Measurements from ENCODE around the gene DOCK7.
A peak's percentile ranks its signal among the peaks of the same experiment; 100 is the strongest.
"Not testable (repeated sequence)": the region's sequence is repeated elsewhere in the genome, so short reads cannot be mapped to it uniquely, and the experiment has no call there.

The DOCK7 gene

GRCh38 chr1:62720946-62721554 lies 32.9 kb upstream of the DOCK7 start:
- peak overlapping the region; percentile 36 for H3K4me2 ChIP-seq (ENCODE audit: low read depth, low read length, poor library complexity, severe bottlenecking)
- no peaks in the 10 kb centered on the region for H4K20me1 ChIP-seq (ENCODE audit: insufficient read depth, low read length, poor library complexity, severe bottlenecking)
- peaks cover 14% of the 10 kb centered on the region for H3K27me3 ChIP-seq (ENCODE audit: insufficient read depth, low read length, poor library complexity, severe bottlenecking)
- H3K4me1 ChIP-seq (ENCODE audit: insufficient read depth, low read length, poor library complexity, severe bottlenecking), result peaks cover 19% of the 10 kb centered on the region
- no peaks in the 10 kb centered on the region for H3F3A ChIP-seq (ENCODE audit: low read depth)
- no peaks in the 10 kb centered on the region for H3K9me2 ChIP-seq (replicated peaks; ENCODE audit: low read depth, low read length)
- H3K79me2 ChIP-seq (ENCODE audit: insufficient read depth, low read length), result no peaks in the 10 kb centered on the region
- H3K4me3 ChIP-seq (ENCODE audit: low read length, poor library complexity, severe bottlenecking), result no peak overlapping the region
- H3K9ac ChIP-seq (ENCODE audit: low read depth, low read length, poor library complexity, severe bottlenecking), result no peak overlapping the region
- H2AFZ ChIP-seq (ENCODE audit: low read length), result no peak overlapping the region
- H3K9me3 ChIP-seq (ENCODE audit: insufficient read depth, low read depth, low read length), result no peaks in the 10 kb centered on the region
- TF ChIP-seq EZH2phosphoT487 (IDR thresholded peaks at IDR 0.05; ENCODE audit: borderline replicate concordance) (0 out of 2 replicates have a peak, but pooled peaks have one; percentile 7), CTCF (conservative IDR thresholded peaks at IDR 0.05; ENCODE audit: low read length) (no peak)
- H3K36me3 ChIP-seq (ENCODE audit: insufficient read depth, low read length), result no peaks in the 10 kb centered on the region

GRCh38 chr1:62718400-62718799 lies 30.2 kb upstream of the DOCK7 start:
- peaks cover 14% of the 10 kb centered on the region for H3K4me1 ChIP-seq (ENCODE audit: insufficient read depth, low read length, poor library complexity, severe bottlenecking)
- not testable (repeated sequence) for H3F3A ChIP-seq (ENCODE audit: low read depth)

GRCh38 chr1:62717483-62717882 lies 29.3 kb upstream of the DOCK7 start:
- Histone ChIP-seq H4K20me1 (ENCODE audit: insufficient read depth, low read length, poor library complexity, severe bottlenecking) (no peaks in the 10 kb centered on the region), H3K4me2 (ENCODE audit: low read depth, low read length, poor library complexity, severe bottlenecking) (no peak overlapping the region), H2AFZ (ENCODE audit: low read length) (no peak overlapping the region), H3K9me3 (ENCODE audit: insufficient read depth, low read depth, low read length) (no peaks in the 10 kb centered on the region), H3K4me3 (ENCODE audit: low read length, poor library complexity, severe bottlenecking) (no peak overlapping the region), H3K4me1 (ENCODE audit: insufficient read depth, low read length, poor library complexity, severe bottlenecking) (peaks cover 14% of the 10 kb centered on the region), H3K9ac (ENCODE audit: low read depth, low read length, poor library complexity, severe bottlenecking) (no peak overlapping the region), H3K27me3 (ENCODE audit: insufficient read depth, low read length, poor library complexity, severe bottlenecking) (no peaks in the 10 kb centered on the region), H3K36me3 (ENCODE audit: insufficient read depth, low read length) (no peaks in the 10 kb centered on the region), H3K79me2 (ENCODE audit: insufficient read depth, low read length) (no peaks in the 10 kb centered on the region), H3K9me2 (replicated peaks; ENCODE audit: low read depth, low read length) (no peaks in the 10 kb centered on the region), H3F3A (ENCODE audit: low read depth) (no peaks in the 10 kb centered on the region)
- TF ChIP-seq CTCF (conservative IDR thresholded peaks at IDR 0.05; ENCODE audit: low read length) (no peak), EZH2phosphoT487 (IDR thresholded peaks at IDR 0.05; ENCODE audit: borderline replicate concordance) (no peak)

More at GRCh38 chr1:62718400-62718799, 30.2 kb upstream of the DOCK7 start:
- H3K9ac ChIP-seq (ENCODE audit: low read depth, low read length, poor library complexity, severe bottlenecking); H3K9me3 ChIP-seq (ENCODE audit: insufficient read depth, low read depth, low read length); H3K79me2 ChIP-seq (ENCODE audit: insufficient read depth, low read length); H3K27me3 ChIP-seq (ENCODE audit: insufficient read depth, low read length, poor library complexity, severe bottlenecking); H3K4me3 ChIP-seq (ENCODE audit: low read length, poor library complexity, severe bottlenecking); H2AFZ ChIP-seq (ENCODE audit: low read length); H3K36me3 ChIP-seq (ENCODE audit: insufficient read depth, low read length); H4K20me1 ChIP-seq (ENCODE audit: insufficient read depth, low read length, poor library complexity, severe bottlenecking); H3K4me2 ChIP-seq (ENCODE audit: low read depth, low read length, poor library complexity, severe bottlenecking); H3K9me2 ChIP-seq (replicated peaks; ENCODE audit: low read depth, low read length): not testable (repeated sequence)

- H2AFZ ChIP-seq (ENCODE audit: low read length), result no peak overlapping the region
- no peak overlapping the region for H3K9ac ChIP-seq (ENCODE audit: low read depth, low read length, poor library complexity, severe bottlenecking)
- H4K20me1 ChIP-seq (ENCODE audit: insufficient read depth, low read length, poor library complexity, severe bottlenecking), result no peaks in the 10 kb centered on the region
- no peaks in the 10 kb centered on the region for H3K79me2 ChIP-seq (ENCODE audit: insufficient read depth, low read length)
- no peaks in the 10 kb centered on the region for H3K36me3 ChIP-seq (ENCODE audit: insufficient read depth, low read length)
- H3K4me3 ChIP-seq (ENCODE audit: low read length, poor library complexity, severe bottlenecking), result no peak overlapping the region
- no peaks in the 10 kb centered on the region for H3K9me3 ChIP-seq (ENCODE audit: insufficient read depth, low read depth, low read length)
- H3K4me2 ChIP-seq (ENCODE audit: low read depth, low read length, poor library complexity, severe bottlenecking), result no peak overlapping the region
- H3F3A ChIP-seq (ENCODE audit: low read depth), result no peaks in the 10 kb centered on the region
- peaks cover 10% of the 10 kb centered on the region for H3K4me1 ChIP-seq (ENCODE audit: insufficient read depth, low read length, poor library complexity, severe bottlenecking)
- TF ChIP-seq EZH2phosphoT487 (IDR thresholded peaks at IDR 0.05; ENCODE audit: borderline replicate concordance) (no peak), CTCF (conservative IDR thresholded peaks at IDR 0.05; ENCODE audit: low read length) (no peak)
- no peaks in the 10 kb centered on the region for H3K27me3 ChIP-seq (ENCODE audit: insufficient read depth, low read length, poor library complexity, severe bottlenecking)
- H3K9me2 ChIP-seq (replicated peaks; ENCODE audit: low read depth, low read length), result no peaks in the 10 kb centered on the region
Measured at GRCh38 chr1:62716397-62716796, 28.2 kb upstream of the DOCK7 start.
